Fibroblast of lung (primary cell): ENCODE data around the gene CHST3. TPM values are rescaled to one million over a fixed set of nuclear protein-coding genes. Genes with fewer than 3 reads are reported as not detected.
"Not testable (repeated sequence)": the region's sequence is repeated elsewhere in the genome, so short reads cannot be mapped to it uniquely, and the experiment has no call there.

Source experiments
- DNase-seq, 2 donors: peaks; one replicate each; pipeline versions ENCODE4 v3.0.0 to v3.0.0-alpha.2; 2010; ENCODE audit warnings: low read depth in 2 of 2
- H2AFZ ChIP-seq: 2 replicates; pipeline ENCODE4 v1.5.1; 2012; ENCODE audit warnings: low read length, control low read depth, inconsistent platforms
- H3K27ac ChIP-seq: 2 replicates; pipeline ENCODE4 v1.5.1; 2011; ENCODE audit warnings: low read length, control low read depth; ENCODE audit not compliant: insufficient read depth
- H3K27me3 ChIP-seq: 2 replicates; pipeline ENCODE4 v1.5.1; 2011; ENCODE audit warnings: mild to moderate bottlenecking, low read length; ENCODE audit not compliant: control insufficient read depth, insufficient read depth
- H3K36me3 ChIP-seq: 2 replicates; pipeline ENCODE4 v1.5.1; 2011; ENCODE audit warnings: low read length; ENCODE audit not compliant: control insufficient read depth, insufficient read depth
- H3K4me1 ChIP-seq: 2 replicates; pipeline ENCODE4 v1.5.1; 2011; ENCODE audit warnings: low read length; ENCODE audit not compliant: control insufficient read depth, insufficient read depth; ENCODE audit errors: extremely low read depth
- H3K4me2 ChIP-seq: 2 replicates; pipeline ENCODE4 v1.5.1; 2011; ENCODE audit warnings: low read length, control low read depth; ENCODE audit not compliant: insufficient read depth; ENCODE audit errors: extremely low read depth
- H3K4me3 ChIP-seq, 4 experiments: fragments of 200-600 bp in 1 of 4; sonication (generic) in 1 of 4; replicated peaks in 1 of 4; 2 replicates each; pipeline ENCODE4 v1.5.1; 2011 to 2016; ENCODE audit warnings: low read length in 4 of 4, low read depth in 3 of 4, mild to moderate bottlenecking in 3 of 4, control low read depth in 2 of 4, inconsistent platforms in 1 of 4, mixed read lengths in 1 of 4; ENCODE audit not compliant: insufficient read depth in 1 of 4; ENCODE audit errors: control extremely low read depth in 1 of 4
- H3K79me2 ChIP-seq: 2 replicates; pipeline ENCODE4 v1.5.1; 2012; ENCODE audit warnings: mild to moderate bottlenecking, low read length, inconsistent platforms; ENCODE audit not compliant: control insufficient read depth, insufficient read depth
- H3K9ac ChIP-seq: 2 replicates; pipeline ENCODE4 v1.5.1; 2011; ENCODE audit warnings: mild to moderate bottlenecking, low read length, control low read depth; ENCODE audit not compliant: insufficient read depth
- H3K9me3 ChIP-seq: 2 replicates; pipeline ENCODE4 v1.5.1; 2012; ENCODE audit warnings: low read depth, low read length; ENCODE audit not compliant: control insufficient read depth, insufficient read depth
- H4K20me1 ChIP-seq: 2 replicates; pipeline ENCODE4 v1.5.1; 2011; ENCODE audit warnings: low read length; ENCODE audit not compliant: control insufficient read depth, insufficient read depth; ENCODE audit errors: extremely low read depth
- CTCF ChIP-seq, 2 donors: IDR thresholded peaks in 1 of 2; conservative IDR thresholded peaks in 1 of 2; 1 replicate in 1 of 2; 2 replicates in 1 of 2; pipeline ENCODE4 v1.5.1; 2011 to 2012; ENCODE audit warnings: low read length in 2 of 2, control low read depth in 1 of 2, inconsistent platforms in 1 of 2, low read depth in 1 of 2, mild to moderate bottlenecking in 1 of 2
- EZH2 ChIP-seq: IDR thresholded peaks from 2 replicates; pipeline ENCODE4 v1.5.1; 2012; ENCODE audit warnings: low read length, control low read depth, mild to moderate bottlenecking; ENCODE audit errors: missing control alignments
- polyA plus RNA-seq, 2 donors: library from polyadenylated mRNA; depleted of rRNA in 1 of 2; stranded (reverse) in 1 of 2; unstranded in 1 of 2; fragments of >200 nt; gene quantifications; 2 replicates each; pipeline ENCODE4 v1.2.1, GENCODE V29; 2011 to 2012; ENCODE audit warnings: missing spikeins in 1 of 2
- total RNA-seq: library from RNA; depleted of rRNA; stranded (reverse); fragments of >200 nt; gene quantifications from 2 replicates; pipeline ENCODE4 v1.2.1, GENCODE V29; 2014

The CHST3 gene
- total and polyA plus RNA-seq, 2 donors (not counting 1 experiment from before 2014, with no cell fraction given), result 9.1 to 29.9 TPM

GRCh38 chr10:71965623-71966022 lies 1.4 kb downstream of the CHST3 start:
- Histone ChIP-seq H3K4me2 (peak overlapping the region; percentile 98), H3K9me3 (no peaks in the 10 kb centered on the region), H4K20me1 (no peaks in the 10 kb centered on the region), H3K36me3 (no peaks in the 10 kb centered on the region), H3K4me3 (peak overlapping the region; percentile 66 to 93 (median 90)), H2AFZ (no peak overlapping the region), H3K79me2 (peaks cover 48% of the 10 kb centered on the region), H3K4me1 (peaks cover 21% of the 10 kb centered on the region), H3K27me3 (no peaks in the 10 kb centered on the region), H3K27ac (peak overlapping the region; percentile 82), H3K9ac (peak overlapping the region; percentile 83)
- no peak for DNase-seq
- no peak for TF ChIP-seq EZH2
- no peak for TF ChIP-seq CTCF (conservative IDR thresholded peaks at IDR 0.05 in 1 of 2, IDR thresholded peaks at IDR 0.05 in 1 of 2; ENCODE audit: low read depth in 1 of 2, low read length in 2 of 2)

- H3K4me3 ChIP-seq, result peak overlapping the region; percentile 66 to 93 (median 90)
- H3K4me2 ChIP-seq, result peak overlapping the region; percentile 98
- no peaks in the 10 kb centered on the region for H4K20me1 ChIP-seq
- H3K27me3 ChIP-seq, result no peaks in the 10 kb centered on the region
- peak overlapping the region; percentile 83 for H3K9ac ChIP-seq
- H3K4me1 ChIP-seq, result peaks cover 21% of the 10 kb centered on the region
- peaks cover 54% of the 10 kb centered on the region for H3K79me2 ChIP-seq
- H3K27ac ChIP-seq, result peak overlapping the region; percentile 82
- no peak for TF ChIP-seq CTCF (conservative IDR thresholded peaks at IDR 0.05 in 1 of 2, IDR thresholded peaks at IDR 0.05 in 1 of 2; ENCODE audit: low read depth in 1 of 2, low read length in 2 of 2)
- no peak for TF ChIP-seq EZH2
- peak in 1 of 2 donors; percentile 81 for DNase-seq
- no peak overlapping the region for H2AFZ ChIP-seq
- no peaks in the 10 kb centered on the region for H3K9me3 ChIP-seq
- no peaks in the 10 kb centered on the region for H3K36me3 ChIP-seq
These were observed 2.1 kb downstream of the CHST3 start for GRCh38 chr10:71966046-71967004.

DNA sequence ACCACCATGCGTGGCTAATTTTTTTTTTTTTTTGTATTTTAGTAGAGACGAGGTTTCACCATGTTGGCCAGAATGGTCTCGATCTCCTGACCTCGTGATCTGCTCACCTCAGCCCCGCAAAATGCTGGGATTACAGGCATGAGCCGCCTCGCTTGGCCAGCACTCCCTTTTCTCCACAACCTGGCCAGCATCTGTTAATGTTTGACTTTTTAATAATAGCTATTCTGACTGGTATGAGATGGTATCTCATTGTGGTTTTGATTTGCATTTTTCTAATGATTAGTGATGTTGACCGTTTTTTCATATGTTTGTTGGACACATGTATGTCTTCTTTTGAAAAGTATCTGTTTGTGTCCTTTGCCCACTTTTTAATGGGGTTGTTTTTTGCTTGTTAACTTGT lies 3.8 kb downstream of the CHST3 start:
- H3K27ac ChIP-seq, H3K9me3 ChIP-seq, H2AFZ ChIP-seq, H4K20me1 ChIP-seq, H3K9ac ChIP-seq, H3K27me3 ChIP-seq, H3K4me2 ChIP-seq, H3K4me3 ChIP-seq, H3K36me3 ChIP-seq: not testable (repeated sequence)
- peaks cover 68% of the 10 kb centered on the region for H3K79me2 ChIP-seq
- DNase-seq, result peak in 1 of 2 donors; percentile 47
- peaks cover 21% of the 10 kb centered on the region for H3K4me1 ChIP-seq
